ENCODE measurements around the gene GGNBP2.

DNA sequence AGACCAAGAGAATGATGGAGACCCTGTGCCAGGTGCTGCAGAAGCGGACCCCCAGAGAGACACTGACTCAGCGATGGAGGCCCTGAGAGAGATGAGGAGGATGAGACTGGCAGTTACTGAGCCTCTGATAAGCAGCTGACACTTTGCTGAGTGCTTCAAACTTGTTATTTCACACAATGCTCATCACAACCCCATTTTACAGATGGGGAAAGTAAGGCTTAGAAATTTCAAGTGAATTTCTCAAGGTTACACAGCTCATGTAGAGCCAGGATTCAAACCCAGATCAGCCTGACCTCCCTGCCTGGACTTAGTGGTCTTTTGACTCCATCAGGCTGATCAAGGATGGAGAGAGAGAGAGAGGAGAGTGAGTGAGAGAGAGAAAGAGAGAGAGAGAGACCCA is 83.9 kb downstream of the GGNBP2 start:
- no peak for TF ChIP-seq POLR2A (IDR thresholded peaks at IDR 0.05; ENCODE audit: control extremely low read depth in 1 of 2, low read depth in 2 of 2, low read length in 2 of 2)
- TF ChIP-seq, protein P1, sequence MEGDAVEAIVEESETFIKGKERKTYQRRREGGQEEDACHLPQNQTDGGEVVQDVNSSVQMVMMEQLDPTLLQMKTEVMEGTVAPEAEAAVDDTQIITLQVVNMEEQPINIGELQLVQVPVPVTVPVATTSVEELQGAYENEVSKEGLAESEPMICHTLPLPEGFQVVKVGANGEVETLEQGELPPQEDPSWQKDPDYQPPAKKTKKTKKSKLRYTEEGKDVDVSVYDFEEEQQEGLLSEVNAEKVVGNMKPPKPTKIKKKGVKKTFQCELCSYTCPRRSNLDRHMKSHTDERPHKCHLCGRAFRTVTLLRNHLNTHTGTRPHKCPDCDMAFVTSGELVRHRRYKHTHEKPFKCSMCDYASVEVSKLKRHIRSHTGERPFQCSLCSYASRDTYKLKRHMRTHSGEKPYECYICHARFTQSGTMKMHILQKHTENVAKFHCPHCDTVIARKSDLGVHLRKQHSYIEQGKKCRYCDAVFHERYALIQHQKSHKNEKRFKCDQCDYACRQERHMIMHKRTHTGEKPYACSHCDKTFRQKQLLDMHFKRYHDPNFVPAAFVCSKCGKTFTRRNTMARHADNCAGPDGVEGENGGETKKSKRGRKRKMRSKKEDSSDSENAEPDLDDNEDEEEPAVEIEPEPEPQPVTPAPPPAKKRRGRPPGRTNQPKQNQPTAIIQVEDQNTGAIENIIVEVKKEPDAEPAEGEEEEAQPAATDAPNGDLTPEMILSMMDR (IDR thresholded peaks at IDR 0.05; ENCODE audit: control extremely low read depth in 1 of 3, insufficient read depth in 1 of 3, low read depth in 1 of 3, low read length in 3 of 3), result no peak
- TF ChIP-seq SUZ12 (IDR thresholded peaks at IDR 0.05; ENCODE audit: low read length), result no peak
- no peak for TF ChIP-seq TBP (IDR thresholded peaks at IDR 0.05; ENCODE audit: low read depth, low read length)
- no peak for TF ChIP-seq GTF2F1 (IDR thresholded peaks at IDR 0.05; ENCODE audit: borderline replicate concordance, low read depth, low read length)
- TF ChIP-seq POLR2AphosphoS5 (IDR thresholded peaks at IDR 0.05; ENCODE audit: low read depth, low read length), result no peak
- no peak for TF ChIP-seq HDAC6 (IDR thresholded peaks at IDR 0.05; ENCODE audit: low read depth, low read length)
- no peak for TF ChIP-seq BRCA1 (IDR thresholded peaks at IDR 0.05; ENCODE audit: low read depth, low read length)
- TF ChIP-seq ZNF274 (IDR thresholded peaks at IDR 0.05; ENCODE audit: borderline replicate concordance, extremely low read depth, low read length), result no peak
- no peak for TF ChIP-seq EP300 (IDR thresholded peaks at IDR 0.05; ENCODE audit: borderline replicate concordance in 1 of 2, low read depth in 2 of 2, low read length in 2 of 2)
- no peak for TF ChIP-seq KDM1A (IDR thresholded peaks at IDR 0.05; ENCODE audit: borderline replicate concordance, low read length)
- no peak for TF ChIP-seq BCL11A (IDR thresholded peaks at IDR 0.05; ENCODE audit: low read depth in 2 of 2, low read length in 2 of 2)
